GM18502 (cell line): ENCODE results near the gene CXCL6.

Experiments
- ATAC-seq: cut with Tn5 transposase; IDR thresholded peaks from one replicate; pipeline ENCODE4 v1.9.1; 2021; ENCODE audit warnings: mild to moderate bottlenecking; ENCODE audit not compliant: unreplicated experiment, poor library complexity

The CXCL6 gene

DNA sequence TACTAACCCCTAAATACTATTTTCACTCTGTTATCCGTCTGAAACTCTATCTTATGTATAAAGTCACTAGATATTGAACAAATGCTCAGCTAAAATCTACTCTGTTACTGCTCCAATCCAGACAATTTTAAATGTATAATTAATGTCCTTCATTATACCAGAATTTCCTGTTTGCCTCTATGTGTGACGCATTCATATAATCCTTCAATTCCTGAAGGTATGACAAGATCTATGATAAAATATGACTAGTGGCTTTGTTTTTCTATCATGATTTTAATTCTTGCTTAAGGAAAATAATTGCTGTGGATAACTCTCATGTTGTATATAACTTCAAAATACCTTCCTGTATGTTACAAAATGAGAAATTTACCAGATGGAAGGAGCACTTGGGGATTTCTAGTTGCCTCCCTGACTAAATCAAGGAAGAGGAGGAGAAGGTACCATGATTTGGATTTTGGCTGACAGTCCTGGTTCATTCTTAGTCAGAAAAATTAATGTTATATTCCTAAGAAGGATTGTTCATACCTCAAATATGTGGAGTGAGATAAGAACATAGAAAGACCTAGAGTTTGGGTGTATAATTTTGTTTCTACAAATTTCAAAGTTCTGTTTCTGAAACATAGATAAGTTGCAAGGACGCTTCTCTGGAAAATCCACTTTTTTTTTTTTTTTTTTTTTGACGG, 4.9 kb downstream of the CXCL6 start:
- ATAC-seq: no peak

DNA sequence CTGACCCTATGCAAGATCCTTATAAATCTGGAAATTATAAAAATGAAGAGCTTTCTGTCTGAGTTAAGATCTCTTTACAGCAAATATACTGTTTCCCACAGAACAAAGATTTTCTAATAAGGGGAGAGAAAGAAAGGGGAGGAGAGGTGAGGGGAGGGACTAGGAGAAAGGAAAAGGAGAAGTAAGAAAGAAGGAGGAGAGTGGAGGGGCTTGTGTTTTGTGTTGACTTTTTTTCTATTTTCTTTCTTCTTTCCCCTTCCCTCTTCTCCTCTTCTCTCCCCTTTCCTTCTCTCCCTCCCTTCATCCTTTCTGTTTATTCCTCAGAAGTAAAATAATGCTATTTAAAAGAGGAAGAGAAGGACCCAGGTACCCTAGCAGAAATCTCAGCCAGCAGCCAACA, 6.2 kb downstream of the CXCL6 start:
- ATAC-seq: no peak

DNA sequence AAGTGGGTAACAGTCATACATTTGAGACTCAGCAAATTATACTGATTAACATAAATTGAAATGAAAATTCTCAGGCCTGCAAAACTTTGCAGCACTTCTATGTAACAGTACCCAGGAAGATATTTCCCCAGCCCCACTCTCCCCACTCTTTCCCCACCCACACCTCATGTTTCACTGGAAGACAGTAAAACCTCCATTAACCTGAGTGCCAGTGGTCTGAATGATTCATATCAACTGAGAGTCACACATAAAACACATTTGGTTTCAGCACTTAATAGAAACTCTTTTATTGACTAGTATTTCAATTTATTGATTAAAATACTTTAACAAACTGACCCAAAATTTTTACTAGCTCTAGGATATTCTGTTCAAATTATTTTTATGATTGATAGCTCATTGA, 6.9 kb downstream of the CXCL6 start:
- no peak for ATAC-seq

DNA sequence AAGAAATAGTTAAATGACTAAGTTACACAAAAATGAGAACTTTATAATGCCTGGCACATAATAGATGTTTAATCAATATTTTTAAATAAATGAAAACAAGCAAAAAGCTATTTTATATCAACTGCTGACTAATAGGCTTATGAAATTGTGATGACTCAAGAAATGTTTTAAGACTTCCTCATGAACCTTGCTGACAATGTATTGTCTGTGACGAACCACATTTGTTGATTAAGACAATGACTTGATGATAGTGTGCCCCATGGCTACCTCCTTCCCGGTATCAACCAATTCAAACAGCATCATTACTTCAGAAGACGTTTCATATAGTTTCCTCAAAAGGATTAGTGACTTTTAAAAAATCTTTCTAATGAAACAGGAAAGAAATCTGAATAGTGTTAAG, 7.9 kb downstream of the CXCL6 start:
- no peak for ATAC-seq

DNA sequence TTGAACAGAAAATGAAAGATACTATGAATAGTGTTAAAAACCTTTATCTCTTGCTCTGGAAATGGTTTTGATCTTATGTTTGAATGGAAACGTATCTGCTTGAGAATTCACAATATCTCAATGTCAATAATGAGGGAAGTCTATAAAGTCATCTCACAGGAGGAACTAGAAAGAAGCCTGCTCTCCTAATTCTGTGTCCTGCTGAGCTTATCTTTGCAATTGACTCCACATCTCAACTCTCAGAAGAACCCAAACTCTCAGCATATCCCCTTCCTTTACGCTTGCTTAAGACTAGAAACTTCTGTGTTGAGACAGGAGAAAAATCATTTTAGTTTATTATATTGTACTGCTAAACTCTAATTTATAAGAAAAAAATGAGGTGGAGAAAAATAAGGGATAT, 8.3 kb downstream of the CXCL6 start:
- ATAC-seq: no peak

DNA sequence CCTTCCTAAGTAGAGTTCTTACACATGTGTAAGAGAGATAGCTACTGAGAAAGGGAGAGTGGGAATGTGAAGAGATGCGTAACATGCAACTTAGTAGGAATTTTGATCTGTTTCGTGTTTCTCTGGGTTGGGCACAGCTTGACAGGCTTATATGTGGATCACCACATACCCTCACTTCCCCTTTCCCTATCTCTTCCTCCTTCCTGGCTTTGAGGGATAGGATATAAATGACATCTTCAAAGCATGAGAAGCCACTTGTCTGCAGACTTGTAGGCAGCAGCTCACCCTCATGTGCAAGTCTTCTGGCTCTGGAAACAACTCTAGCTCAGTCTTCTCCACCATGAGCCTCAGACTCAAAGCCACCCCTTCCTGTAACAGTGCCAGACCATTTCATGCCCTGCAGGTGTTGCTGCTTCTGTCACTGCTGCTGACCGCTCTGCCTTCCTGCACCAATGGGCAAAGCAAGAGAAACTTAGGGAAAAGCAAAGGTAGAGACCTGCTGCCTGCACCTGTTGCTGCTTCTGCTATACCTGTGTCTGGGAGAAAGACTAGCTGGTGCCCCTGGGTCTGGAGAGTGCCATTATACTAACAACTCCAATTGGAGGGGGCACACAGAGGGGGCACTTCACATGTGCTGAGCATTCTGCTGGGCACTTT, 11.2 kb downstream of the CXCL6 start:
- no peak for ATAC-seq

DNA sequence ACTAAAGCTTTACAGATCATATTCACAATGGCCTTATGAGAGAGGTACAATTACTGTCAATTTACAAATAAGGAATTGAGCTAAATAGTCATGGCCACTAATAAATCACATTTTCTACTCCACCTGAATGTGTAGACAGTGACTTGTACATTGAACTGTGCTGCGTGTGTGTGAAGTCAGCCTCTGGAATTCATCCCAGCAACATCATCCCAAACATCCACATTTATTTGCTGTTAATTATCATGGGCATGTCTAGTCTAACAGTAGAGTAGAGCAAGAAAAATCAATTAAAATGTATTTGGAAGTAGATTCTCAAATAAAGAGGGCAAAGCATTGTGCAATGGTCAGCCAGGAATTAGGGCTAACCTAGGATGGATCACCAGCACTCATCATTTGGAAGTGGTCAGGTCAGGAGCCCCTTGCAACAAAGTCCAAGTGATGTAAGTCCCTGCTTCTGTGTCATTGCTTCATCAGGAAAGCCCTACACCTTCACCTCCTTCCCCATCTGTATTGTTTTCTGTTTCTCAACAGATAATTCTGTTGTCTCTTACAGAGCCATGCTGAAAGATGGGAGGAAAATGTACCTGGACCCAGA, 11.8 kb downstream of the CXCL6 start:
- ATAC-seq: no peak

DNA sequence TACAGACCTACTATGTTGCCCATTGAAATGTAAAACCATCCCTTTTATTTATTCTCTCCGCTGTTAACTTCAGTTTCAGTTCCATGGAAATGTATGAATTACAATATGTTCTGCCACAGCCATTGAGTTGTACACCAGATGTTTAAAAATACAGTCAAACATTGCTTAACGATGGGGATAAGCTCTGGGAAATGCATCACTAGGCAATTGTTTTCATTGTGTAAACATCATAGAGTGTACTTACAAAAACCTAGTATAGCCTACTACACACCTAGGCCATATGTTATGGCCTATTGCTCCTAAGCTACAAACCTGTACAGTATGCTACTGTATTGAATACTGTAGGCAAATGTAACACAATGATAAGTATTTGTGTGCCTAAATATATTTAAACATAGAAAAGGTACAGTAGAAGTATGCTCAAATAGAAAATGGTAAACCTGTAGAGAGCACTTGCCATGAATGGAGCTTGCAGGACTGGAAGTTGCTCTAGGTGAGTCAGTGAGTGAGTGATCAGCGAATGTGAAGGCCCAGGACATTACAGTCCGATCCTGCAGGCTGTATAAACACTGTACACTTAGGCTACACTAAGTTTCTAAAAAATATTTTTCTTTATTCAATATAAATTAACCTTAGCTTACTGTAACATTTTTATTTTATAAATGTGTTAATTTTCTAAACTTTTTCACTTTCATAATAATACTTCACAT, 13.9 kb downstream of the CXCL6 start:
- no peak for ATAC-seq

DNA sequence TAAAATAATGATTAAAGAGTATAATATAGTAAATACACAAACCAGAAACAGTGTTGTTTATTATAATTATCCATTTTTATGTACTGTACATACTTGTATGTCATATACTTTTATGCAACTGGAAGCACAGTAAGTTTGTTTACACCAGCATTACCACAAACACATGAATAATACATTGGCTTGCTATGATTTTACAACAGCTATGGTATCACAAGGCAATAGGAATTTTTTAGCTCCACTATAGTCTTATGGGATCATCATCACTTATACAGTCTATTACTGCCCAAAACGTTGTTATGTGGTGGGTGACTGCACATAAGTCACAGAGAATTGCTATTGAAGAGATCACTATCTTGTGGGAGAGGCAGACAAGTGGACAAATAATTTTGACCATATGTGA, 14.8 kb downstream of the CXCL6 start:
- no peak for ATAC-seq

DNA sequence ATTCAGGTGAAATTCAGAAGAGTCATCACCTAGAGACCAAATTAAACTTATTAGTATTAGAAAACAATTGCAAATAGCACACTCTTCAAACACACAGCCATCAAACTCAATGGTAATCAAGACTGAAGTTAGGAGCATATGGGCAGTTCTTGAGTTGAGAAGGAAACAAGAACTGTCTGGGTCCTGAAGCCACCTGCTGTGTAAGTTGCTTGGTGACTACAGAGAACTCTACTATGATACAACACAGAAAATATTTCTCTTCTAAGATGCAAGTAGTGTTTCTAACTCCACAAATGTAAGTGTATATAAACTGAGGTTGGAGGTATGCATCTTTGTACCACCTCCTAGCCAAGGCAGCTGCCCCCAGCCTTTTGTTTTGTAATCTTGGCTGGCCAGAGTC, 16.3 kb downstream of the CXCL6 start:
- no peak for ATAC-seq

DNA sequence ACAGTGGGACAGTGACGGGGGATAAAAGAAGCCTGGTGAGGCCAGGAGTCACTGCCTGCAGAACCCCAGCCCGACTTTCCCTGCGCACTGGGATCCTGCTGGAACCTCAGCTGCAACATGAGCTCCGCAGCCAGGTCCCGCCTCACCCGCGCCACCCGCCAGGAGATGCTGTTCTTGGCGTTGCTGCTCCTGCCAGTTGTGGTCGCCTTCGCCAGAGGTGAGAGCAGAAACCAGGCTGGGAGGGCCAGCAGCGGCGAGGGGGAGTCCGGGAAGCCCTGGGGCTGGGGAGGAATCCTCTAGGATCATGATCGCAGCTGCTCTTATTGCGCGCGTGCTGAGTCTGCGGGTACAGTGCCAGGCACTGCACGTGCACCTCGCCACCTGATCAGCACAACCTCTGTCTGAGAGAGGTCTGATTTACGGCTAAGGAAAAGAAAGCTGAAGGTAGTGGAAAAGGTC, 16.8 kb downstream of the CXCL6 start, which contains the start of gene PF4V1:
Gene PF4V1 (plus strand): TSS at position 51 of the 459 bp plus-strand sequence. CDS start 67 bp downstream, at position 118.
- no peak for ATAC-seq

DNA sequence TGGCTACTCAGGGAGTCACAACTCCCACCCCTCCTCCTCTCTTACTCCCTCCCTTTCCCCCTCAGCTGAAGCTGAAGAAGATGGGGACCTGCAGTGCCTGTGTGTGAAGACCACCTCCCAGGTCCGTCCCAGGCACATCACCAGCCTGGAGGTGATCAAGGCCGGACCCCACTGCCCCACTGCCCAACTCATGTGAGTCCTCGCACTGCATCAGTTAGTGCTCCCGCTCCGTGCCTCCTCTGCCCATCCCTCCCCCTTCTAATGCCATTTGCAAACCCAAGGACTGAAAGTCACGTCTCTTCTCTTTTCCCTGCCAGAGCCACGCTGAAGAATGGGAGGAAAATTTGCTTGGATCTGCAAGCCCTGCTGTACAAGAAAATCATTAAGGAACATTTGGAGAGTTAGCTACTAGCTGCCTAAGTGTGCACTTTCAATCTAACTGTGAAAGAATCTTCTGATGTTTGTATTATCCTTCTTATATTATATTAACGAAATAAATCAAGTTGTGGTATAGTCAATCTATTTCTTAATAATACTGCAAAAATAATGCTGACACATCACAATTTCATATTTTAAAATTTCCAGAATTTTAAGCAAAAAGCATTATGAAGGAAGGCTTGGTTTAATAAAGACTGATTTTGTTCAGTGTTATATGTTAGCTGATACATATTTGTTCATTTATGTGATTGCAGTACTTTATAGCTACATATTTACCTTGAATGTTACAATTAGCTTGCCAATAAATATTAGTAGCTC, 17.4 kb downstream of the CXCL6 start:
- ATAC-seq: no peak

DNA sequence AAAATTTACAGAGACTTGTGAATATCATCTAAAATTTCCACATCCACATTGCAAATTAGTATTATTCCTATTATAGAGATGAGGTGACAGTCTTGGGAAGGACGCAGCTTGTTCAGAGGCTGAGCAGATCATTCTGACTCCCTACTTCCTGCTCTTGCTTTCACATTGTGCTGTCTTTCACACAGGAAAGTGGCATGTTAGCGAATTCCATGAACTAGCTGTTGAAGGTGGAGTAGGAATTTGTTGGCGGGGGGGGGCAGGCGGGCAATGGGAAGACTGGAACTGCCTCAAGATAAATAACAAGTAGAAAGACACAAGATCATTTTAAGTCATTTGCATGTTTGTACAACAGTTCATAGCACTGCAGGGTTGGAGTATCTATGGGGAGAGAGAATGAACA, 18.9 kb downstream of the CXCL6 start:
- ATAC-seq: no peak

DNA sequence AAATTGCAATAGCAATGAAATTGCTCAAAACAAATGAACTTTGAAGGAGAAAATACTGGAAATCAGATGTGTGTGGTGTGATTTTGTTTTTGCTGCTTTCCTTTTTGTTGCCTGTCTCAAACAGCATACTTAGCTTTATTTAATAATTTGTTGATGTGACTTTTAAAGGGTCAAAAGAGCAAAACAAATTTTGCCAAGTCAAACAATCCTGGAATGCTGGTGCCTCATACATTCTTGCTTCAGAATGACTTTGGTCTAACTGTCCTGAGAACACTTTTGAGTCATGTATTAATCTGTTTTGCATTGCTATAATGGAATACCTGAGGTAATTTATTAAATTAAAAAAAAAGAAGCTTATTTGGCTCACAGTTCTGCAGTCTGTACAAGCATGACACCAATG, 20.0 kb downstream of the CXCL6 start:
- no peak for ATAC-seq

DNA sequence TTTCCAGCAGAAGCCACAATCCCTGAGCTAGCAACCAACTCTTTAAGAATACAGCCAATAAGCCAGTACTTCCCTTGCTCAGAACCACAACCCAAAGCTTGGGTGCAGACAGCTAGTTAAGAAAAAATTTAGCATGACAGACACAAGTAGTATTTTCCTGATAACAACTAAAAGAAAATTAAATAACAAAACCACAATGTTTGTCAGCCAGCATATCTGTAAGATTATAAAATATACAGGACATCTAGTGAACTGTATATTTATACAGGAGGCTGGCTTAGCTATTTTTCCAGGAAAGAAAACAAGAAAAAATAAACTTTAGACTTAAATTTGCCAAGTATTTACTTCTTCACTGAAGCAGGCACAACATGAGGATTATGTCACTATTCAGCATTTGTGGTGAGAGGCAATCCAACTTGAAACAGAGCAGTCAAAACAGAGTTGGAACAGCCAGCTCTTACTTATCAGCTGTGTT, 23.2 kb downstream of the CXCL6 start:
- ATAC-seq: no peak

DNA sequence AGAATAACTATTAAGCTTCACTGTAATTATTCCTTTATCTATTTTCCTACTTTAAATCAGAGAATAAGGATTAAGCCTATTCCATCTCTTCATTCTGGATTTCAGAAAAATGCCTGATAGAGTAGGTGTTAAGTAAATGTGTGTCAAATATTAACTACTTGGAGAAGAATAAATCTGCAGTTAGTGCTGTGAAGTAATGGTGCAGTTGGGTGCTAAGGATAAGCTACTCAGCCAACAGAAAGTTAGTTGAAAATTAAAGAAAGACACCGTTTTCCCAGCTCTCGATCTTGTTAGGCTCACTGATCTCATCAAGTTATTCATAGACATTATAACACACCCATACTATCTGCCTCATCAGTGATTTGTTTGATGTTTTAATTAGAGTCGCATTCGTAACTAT, 23.7 kb downstream of the CXCL6 start:
- no peak for ATAC-seq

DNA sequence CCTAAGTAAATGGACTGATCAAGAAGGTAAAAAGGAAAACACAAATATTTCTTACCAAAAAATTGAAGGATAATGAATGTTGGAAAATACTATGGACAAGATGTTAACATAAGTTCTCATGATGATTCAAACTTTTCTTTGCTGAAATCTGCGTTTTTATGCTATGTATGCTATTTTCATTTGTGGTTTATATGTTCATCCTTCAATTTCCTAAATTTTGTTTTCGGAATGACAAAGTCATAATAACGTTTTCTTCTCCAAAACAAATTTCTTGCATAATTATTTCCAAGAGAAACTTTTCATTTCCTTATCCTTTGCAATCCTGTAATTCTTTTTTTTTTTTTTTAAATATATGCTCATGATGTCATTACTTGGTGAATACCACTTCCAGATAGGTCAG, 24.4 kb downstream of the CXCL6 start:
- no peak for ATAC-seq

DNA sequence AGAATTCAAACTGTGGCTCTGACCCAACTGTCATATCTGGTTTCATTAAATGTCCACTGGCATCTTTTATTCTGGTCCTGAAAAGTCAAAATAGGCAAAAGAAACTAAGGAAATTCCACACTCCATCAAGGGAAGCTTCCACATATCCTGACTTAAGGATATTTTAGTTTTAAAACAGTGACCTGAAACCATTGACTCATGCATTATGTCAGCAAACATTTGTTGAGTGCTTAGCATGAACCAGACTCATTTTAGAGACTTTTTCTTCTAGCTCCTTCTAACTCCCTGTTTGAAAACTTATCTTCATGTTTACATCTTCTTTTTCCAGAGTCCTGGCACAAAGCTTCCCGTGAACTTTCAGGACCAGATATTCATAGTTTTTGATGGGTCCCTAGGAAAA, 25.8 kb downstream of the CXCL6 start:
- ATAC-seq: no peak

DNA sequence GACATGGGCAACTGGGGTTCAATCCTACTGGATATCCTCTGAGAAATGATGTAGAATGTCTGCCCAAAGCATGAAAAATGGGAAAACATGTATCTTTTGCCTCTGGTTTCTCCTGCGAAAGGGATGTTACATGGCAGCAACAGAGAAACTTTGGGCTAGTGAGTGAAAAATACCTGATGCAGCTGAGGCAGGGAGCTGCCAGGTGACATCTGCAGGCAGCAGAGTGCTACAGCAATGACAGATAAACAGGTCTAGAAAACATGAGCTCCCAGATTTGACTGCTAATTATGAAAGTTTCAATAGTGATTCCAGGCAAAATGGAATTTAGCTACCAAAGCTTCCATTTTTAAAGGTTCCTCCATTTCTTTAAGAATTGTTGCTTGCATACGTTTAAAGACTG, 27.9 kb downstream of the CXCL6 start:
- no peak for ATAC-seq

DNA sequence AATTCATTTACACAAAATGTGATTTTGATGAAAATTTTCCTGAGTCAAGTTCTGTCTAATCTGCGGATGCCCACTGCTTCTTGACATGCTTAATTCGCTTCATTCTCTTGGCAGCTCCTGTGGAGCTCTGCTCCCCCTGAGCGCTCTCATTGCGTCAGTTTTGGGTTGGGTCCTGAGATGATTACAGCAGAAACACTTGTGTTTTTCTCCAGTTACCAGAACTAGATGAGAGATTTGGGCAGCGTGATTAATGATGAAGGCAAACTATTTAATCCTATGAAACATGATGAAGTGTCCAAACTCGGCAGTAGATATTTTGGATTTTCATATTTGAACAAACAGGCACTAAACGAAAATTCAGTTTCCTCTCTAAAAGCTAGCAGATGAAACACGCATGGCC, 28.5 kb downstream of the CXCL6 start:
- no peak for ATAC-seq
